ENCODE results near the gene BTG1. TPM values are rescaled to one million over a fixed set of nuclear protein-coding genes. Genes with fewer than 3 reads are reported as not detected.

BTG1 gene
- total RNA-seq, 2 donors from 2014 or later: 48.5 to 53.7 TPM

DNA sequence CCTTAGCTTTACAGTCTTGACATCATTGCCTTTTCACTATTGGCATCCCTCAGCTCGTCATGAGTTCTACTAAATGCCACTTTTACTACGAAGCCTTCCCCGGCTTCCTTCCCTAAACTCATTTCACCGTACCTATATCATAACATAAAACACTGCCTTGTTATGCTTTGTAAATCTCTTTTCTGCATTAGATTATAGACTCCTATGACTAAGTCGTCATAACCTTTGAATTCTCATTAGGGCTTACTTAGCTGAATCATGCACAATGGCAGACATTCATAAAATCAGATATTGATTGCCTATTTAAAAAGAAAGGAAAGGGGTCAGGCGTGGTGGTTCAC lies 21.0 kb downstream of the BTG1 start:
- peaks cover 0 to 2% (median 0%) of the 10 kb centered on the region in 3 donors for H3K9me3 ChIP-seq
- no peaks in the 10 kb centered on the region for H3K36me3 ChIP-seq (replicated peaks in 1 of 2; ENCODE audit: insufficient read depth in 1 of 2, low read depth in 2 of 2)
- no peak overlapping the region for H3K4me3 ChIP-seq
- peaks cover 32% of the 10 kb centered on the region for H3K4me1 ChIP-seq
- intact Hi-C loops (cut with DNase I): no loop called here
- TF ChIP-seq POLR2A (IDR thresholded peaks at IDR 0.05): no peak
- TF ChIP-seq, protein P1, sequence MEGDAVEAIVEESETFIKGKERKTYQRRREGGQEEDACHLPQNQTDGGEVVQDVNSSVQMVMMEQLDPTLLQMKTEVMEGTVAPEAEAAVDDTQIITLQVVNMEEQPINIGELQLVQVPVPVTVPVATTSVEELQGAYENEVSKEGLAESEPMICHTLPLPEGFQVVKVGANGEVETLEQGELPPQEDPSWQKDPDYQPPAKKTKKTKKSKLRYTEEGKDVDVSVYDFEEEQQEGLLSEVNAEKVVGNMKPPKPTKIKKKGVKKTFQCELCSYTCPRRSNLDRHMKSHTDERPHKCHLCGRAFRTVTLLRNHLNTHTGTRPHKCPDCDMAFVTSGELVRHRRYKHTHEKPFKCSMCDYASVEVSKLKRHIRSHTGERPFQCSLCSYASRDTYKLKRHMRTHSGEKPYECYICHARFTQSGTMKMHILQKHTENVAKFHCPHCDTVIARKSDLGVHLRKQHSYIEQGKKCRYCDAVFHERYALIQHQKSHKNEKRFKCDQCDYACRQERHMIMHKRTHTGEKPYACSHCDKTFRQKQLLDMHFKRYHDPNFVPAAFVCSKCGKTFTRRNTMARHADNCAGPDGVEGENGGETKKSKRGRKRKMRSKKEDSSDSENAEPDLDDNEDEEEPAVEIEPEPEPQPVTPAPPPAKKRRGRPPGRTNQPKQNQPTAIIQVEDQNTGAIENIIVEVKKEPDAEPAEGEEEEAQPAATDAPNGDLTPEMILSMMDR (IDR thresholded peaks at IDR 0.05): no peak
- no peak for ATAC-seq
- H3K27me3 ChIP-seq: no peaks in the 10 kb centered on the region
- peak overlapping the region in 1 of 4 donors; percentile 50 for H3K27ac ChIP-seq
- DNase-seq: no peak
- WGBS, 2 donors: 76 to 84% methylated on average over 6 of the region's 6 CpGs

- H3K27ac ChIP-seq: peak overlapping the region in 1 of 4 donors; percentile 50
- no peak overlapping the region for H3K4me3 ChIP-seq
- WGBS, 2 donors: 54 to 62% methylated on average over 2 of the region's 2 CpGs
- intact Hi-C loops (cut with DNase I): no loop called here
- TF ChIP-seq, protein P1 (IDR thresholded peaks at IDR 0.05): no peak
- no peak for TF ChIP-seq POLR2A (IDR thresholded peaks at IDR 0.05)
- DNase-seq (no peak), ATAC-seq (no peak)
- H3K9me3 ChIP-seq: peaks cover 0 to 2% (median 0%) of the 10 kb centered on the region in 3 donors
- no peaks in the 10 kb centered on the region for H3K27me3 ChIP-seq
- H3K4me1 ChIP-seq: peaks cover 32% of the 10 kb centered on the region
- no peaks in the 10 kb centered on the region for H3K36me3 ChIP-seq (replicated peaks in 1 of 2; ENCODE audit: insufficient read depth in 1 of 2, low read depth in 2 of 2)
These were observed 21.6 kb downstream of the BTG1 start for GRCh38 chr12:92123780-92124688.

- H3K27me3 ChIP-seq: no peaks in the 10 kb centered on the region
- no peaks in the 10 kb centered on the region for H3K36me3 ChIP-seq (replicated peaks in 1 of 2; ENCODE audit: insufficient read depth in 1 of 2, low read depth in 2 of 2)
- peaks cover 0 to 2% (median 0%) of the 10 kb centered on the region in 3 donors for H3K9me3 ChIP-seq
- TF ChIP-seq POLR2A (IDR thresholded peaks at IDR 0.05): no peak
- TF ChIP-seq, protein P1 (IDR thresholded peaks at IDR 0.05): no peak
- 74 to 92% methylated on average over 4 of the region's 4 CpGs for WGBS, 2 donors
- H3K4me3 ChIP-seq: no peak overlapping the region
- no peak for ATAC-seq
- DNase-seq: no peak
- no peak overlapping the region for H3K27ac ChIP-seq
- H3K4me1 ChIP-seq: peaks cover 25% of the 10 kb centered on the region
- intact Hi-C loops (cut with DNase I): no loop called here
These were observed 22.5 kb downstream of the BTG1 start for GRCh38 chr12:92122941-92123779.

DNA sequence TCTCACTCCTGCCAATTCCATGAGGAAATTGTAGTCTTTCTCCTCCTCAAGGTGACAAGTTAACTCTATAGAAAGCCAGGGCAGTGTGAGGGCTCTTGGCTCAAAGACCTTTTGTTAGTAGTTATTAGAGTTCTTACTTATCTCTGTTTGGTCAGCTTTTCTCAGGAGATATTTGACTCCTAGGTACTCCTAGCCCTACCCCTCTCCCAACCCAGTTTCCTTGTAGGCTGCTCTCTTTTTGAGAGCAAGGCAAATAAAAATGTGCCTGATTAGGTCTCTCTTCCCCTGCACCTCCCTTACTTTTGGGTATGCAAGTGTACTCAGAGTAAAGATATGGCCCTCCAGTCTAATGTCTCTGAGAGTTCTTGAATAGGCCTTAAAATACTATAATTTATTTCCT lies 23.8 kb downstream of the BTG1 start:
- Histone ChIP-seq H3K36me3 (replicated peaks in 1 of 2; ENCODE audit: insufficient read depth in 1 of 2, low read depth in 2 of 2) (no peaks in the 10 kb centered on the region), H3K4me1 (peaks cover 25% of the 10 kb centered on the region), H3K4me3 (no peak overlapping the region), H3K27ac (peak overlapping the region in 2 of 4 donors; percentile 12 to 15), H3K27me3 (no peaks in the 10 kb centered on the region), H3K9me3 (peaks cover 0 to under 1% (median 0%) of the 10 kb centered on the region in 3 donors)
- ATAC-seq: peak; percentile 40
- intact Hi-C loops (cut with DNase I): no loop called here
- TF ChIP-seq POLR2A (IDR thresholded peaks at IDR 0.05): no peak
- TF ChIP-seq, protein P1 (IDR thresholded peaks at IDR 0.05): no peak
- no peak for DNase-seq

Data from body of pancreas (tissue), 4 donors.